Measurements from ENCODE around the gene HTR2C.
A peak's percentile ranks its signal among the peaks of the same experiment; 100 is the strongest.

Gene HTR2C

DNA sequence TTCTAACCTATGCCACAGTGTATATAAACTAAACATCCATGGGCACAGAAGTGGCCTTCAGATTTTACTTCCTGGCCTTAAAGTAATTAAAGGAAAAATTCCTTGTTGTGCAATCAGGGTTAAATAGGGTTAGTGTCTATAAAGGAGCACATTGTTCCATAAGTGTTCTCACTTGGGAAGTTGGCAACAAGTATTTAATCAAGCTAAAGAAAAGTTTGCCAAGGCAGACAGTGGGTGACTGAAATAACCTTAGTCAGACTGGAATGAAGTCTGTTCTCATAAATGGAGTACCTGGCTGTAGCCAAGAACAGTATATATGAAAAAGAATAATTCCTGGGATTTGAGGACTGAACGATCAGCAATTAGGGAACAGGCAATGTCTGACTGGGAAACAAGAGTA is 213.6 kb downstream of the HTR2C start:
- TF ChIP-seq, protein P1, sequence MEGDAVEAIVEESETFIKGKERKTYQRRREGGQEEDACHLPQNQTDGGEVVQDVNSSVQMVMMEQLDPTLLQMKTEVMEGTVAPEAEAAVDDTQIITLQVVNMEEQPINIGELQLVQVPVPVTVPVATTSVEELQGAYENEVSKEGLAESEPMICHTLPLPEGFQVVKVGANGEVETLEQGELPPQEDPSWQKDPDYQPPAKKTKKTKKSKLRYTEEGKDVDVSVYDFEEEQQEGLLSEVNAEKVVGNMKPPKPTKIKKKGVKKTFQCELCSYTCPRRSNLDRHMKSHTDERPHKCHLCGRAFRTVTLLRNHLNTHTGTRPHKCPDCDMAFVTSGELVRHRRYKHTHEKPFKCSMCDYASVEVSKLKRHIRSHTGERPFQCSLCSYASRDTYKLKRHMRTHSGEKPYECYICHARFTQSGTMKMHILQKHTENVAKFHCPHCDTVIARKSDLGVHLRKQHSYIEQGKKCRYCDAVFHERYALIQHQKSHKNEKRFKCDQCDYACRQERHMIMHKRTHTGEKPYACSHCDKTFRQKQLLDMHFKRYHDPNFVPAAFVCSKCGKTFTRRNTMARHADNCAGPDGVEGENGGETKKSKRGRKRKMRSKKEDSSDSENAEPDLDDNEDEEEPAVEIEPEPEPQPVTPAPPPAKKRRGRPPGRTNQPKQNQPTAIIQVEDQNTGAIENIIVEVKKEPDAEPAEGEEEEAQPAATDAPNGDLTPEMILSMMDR (conservative IDR thresholded peaks at IDR 0.05; ENCODE audit: low read depth, low read length) = no peak
- no peak overlapping the region for H3K4me3 ChIP-seq (ENCODE audit: low read length)
- DNase-seq (ENCODE audit: low read depth) = peak; percentile 41

- H3K4me3 ChIP-seq (ENCODE audit: low read length) = no peak overlapping the region
- TF ChIP-seq, protein P1 (conservative IDR thresholded peaks at IDR 0.05; ENCODE audit: low read depth, low read length) = no peak
- DNase-seq (ENCODE audit: low read depth) = peak; percentile 3
Observed at GRCh38 chrX:114798907-114799306, 215.0 kb downstream of the HTR2C start.

DNA sequence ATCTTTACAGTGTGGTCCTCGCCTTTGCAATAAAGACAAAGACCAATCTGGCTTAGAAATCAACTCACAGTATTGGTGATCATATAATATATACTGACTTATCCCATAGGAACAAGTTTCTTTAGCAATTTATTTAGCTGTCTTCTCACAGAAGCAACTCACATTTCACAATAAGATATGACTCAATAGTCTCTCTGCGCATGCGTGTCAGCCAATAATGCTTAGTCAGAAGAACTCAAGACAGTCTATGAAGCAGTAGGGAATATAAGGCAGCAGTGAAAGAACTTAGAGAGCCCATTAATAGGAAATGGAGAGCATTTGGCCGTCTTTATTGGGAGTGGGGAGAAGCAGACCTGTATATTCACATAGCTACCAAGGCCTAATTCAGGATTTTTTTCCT is 216.8 kb downstream of the HTR2C start:
- peak; percentile 7 for DNase-seq (ENCODE audit: low read depth)
- TF ChIP-seq, protein P1 (conservative IDR thresholded peaks at IDR 0.05; ENCODE audit: low read depth, low read length) = no peak

DNA sequence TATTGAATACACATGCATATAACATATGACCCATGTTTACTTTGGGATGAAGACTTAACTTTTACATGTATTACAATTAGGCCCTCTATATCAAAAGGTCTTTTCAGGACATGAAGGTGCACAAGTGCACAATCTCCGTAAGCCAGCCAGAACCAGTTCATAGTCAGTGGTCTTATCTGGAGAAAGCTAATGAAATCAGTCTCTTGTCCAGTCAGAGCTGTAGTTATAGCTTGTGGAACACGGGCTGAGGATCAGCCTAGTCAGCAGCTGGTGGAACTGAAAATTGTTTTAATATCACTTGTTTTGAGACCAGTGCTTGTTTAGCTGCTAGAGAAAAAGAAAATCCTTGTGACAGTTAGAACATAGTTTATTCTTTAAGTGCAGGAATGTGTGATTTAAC is 235.6 kb downstream of the HTR2C start:
- H3K4me3 ChIP-seq (ENCODE audit: low read length) = no peak overlapping the region
- TF ChIP-seq, protein P1 (conservative IDR thresholded peaks at IDR 0.05; ENCODE audit: low read depth, low read length) = no peak
- no peak for DNase-seq (ENCODE audit: low read depth)

More for the DNA sequence above, 216.8 kb downstream of the HTR2C start:
- no peak overlapping the region for H3K4me3 ChIP-seq (ENCODE audit: low read length)

GRCh38 chrX:114841051-114841450 is 257.2 kb downstream of the HTR2C start:
- H3K4me3 ChIP-seq (ENCODE audit: low read length) = no peak overlapping the region
- DNase-seq (ENCODE audit: low read depth) = peak; percentile 5
- TF ChIP-seq, protein P1 (conservative IDR thresholded peaks at IDR 0.05; ENCODE audit: low read depth, low read length) = no peak

DNA sequence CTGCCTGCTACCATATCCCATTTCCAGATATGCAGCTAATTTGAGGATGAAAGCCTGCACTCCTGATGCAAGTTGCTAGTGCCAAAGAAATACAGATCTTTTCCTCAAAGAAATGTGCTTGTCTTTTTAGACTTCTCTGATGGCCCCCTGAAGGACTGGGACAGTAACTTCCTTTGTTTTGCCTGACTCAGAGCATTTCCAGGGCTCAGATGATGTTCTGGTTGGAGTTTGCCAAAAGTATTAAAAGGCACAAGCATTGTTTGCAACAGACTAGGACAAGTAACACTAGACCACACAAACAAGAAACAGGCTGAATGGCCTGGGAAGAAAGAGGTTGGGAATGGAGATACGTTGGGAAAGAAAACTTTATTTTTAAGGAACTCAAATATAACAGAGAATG is 258.3 kb downstream of the HTR2C start:
- TF ChIP-seq, protein P1 (conservative IDR thresholded peaks at IDR 0.05; ENCODE audit: low read depth, low read length) = no peak
- DNase-seq (ENCODE audit: low read depth) = no peak
- H3K4me3 ChIP-seq (ENCODE audit: low read length) = no peak overlapping the region

DNA sequence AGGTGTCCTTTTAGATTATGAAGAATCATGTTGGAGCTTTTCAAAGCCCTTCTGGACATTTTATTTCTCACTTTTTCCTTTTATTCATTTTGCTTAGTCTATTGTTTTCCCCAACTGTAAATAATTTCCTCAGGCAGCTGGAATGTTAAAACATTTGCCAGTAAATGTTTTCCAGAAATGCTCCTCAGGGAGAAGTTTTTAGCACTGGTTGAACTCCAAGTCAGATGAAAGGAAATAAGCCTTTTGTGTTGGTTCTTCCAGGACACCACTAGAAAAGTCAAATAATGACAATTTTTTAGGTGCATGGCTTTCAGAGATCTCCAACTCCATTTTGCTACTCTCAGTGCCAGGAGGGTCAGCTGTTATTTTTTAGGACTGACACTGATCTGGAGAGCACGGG is 305.6 kb downstream of the HTR2C start:
- TF ChIP-seq, protein P1 (conservative IDR thresholded peaks at IDR 0.05; ENCODE audit: low read depth, low read length) = no peak

More for the DNA sequence above, 305.6 kb downstream of the HTR2C start:
- no peak for DNase-seq (ENCODE audit: low read depth)
- H3K4me3 ChIP-seq (ENCODE audit: low read length) = no peak overlapping the region
